SH-SY5Y (cell line): ENCODE results near the gene DGKH.

Experiments
- GATA2 ChIP-seq: IDR thresholded peaks from 2 replicates; pipeline ENCODE4 v1.6.1; 2011; ENCODE audit warnings: mild to moderate bottlenecking, low read depth, low read length
- GATA3 ChIP-seq: IDR thresholded peaks from 2 replicates; pipeline ENCODE4 v1.6.1; 2011; ENCODE audit warnings: low read depth, mild to moderate bottlenecking, low read length, moderate library complexity

GRCh38 chr13:42114278-42114677 is 65.8 kb downstream of the DGKH start:
- TF ChIP-seq GATA2 (no peak), GATA3 (no peak)
